Endodermal cell (in vitro differentiated cells): Measurements from ENCODE around the gene CES2. TPM values are rescaled to one million over a fixed set of nuclear protein-coding genes. Genes with fewer than 3 reads are reported as not detected.
A peak's percentile ranks its signal among the peaks of the same experiment; 100 is the strongest.
"Not testable (repeated sequence)": the region's sequence is repeated elsewhere in the genome, so short reads cannot be mapped to it uniquely, and the experiment has no call there.

Experiments
- DNase-seq: peaks from one replicate; pipeline ENCODE4 v3.0.0-alpha.2; 2017
- H3K27ac ChIP-seq: 2 replicates; pipeline ENCODE4 v1.5.1; 2013; ENCODE audit warnings: mild to moderate bottlenecking, low read depth, low read length, moderate library complexity
- H3K27me3 ChIP-seq: 2 replicates; pipeline ENCODE4 v1.6.1; 2013; ENCODE audit warnings: mild to moderate bottlenecking, low read length, moderate library complexity; ENCODE audit not compliant: insufficient read depth, control insufficient read depth, poor library complexity, severe bottlenecking
- H3K36me3 ChIP-seq: 2 replicates; pipeline ENCODE4 v1.7.0; 2013; ENCODE audit warnings: mild to moderate bottlenecking, low read length, moderate library complexity; ENCODE audit not compliant: control insufficient read depth, insufficient read depth
- H3K4me1 ChIP-seq: one replicate; pipeline ENCODE4 v1.7.0; 2013; ENCODE audit warnings: low read length; ENCODE audit not compliant: control insufficient read depth, insufficient read depth
- H3K4me3 ChIP-seq: 2 replicates; pipeline ENCODE4 v1.5.1; 2013; ENCODE audit warnings: mild to moderate bottlenecking, low read length, moderate library complexity
- H3K9ac ChIP-seq: 2 replicates; pipeline ENCODE4 v1.6.1; 2013; ENCODE audit warnings: mild to moderate bottlenecking, low read length, moderate library complexity; ENCODE audit not compliant: poor library complexity, severe bottlenecking; ENCODE audit errors: extremely low read depth
- H3K9me3 ChIP-seq: 2 replicates; pipeline ENCODE4 v1.6.1; 2013; ENCODE audit warnings: mild to moderate bottlenecking, low read length, moderate library complexity; ENCODE audit not compliant: control insufficient read depth
- H3K27ac Mint-ChIP-seq: 2 replicates; pipeline ENCODE4 v1.8.0; 2020; ENCODE audit warnings: mixed read lengths
- H3K27me3 Mint-ChIP-seq: 2 replicates; pipeline ENCODE4 v1.8.0; 2021; ENCODE audit warnings: mild to moderate bottlenecking, mixed read lengths; ENCODE audit not compliant: insufficient read depth
- H3K36me3 Mint-ChIP-seq: 2 replicates; pipeline ENCODE4 v1.8.0; 2020; ENCODE audit warnings: low read depth, mixed read lengths
- H3K4me1 Mint-ChIP-seq: 2 replicates; pipeline ENCODE4 v1.8.0; 2020; ENCODE audit warnings: mixed read lengths
- H3K4me3 Mint-ChIP-seq: 2 replicates; pipeline ENCODE4 v1.8.0; 2020; ENCODE audit warnings: mild to moderate bottlenecking, moderate library complexity, mixed read lengths
- H3K9me3 Mint-ChIP-seq: 2 replicates; pipeline ENCODE4 v1.8.0; 2020; ENCODE audit warnings: mild to moderate bottlenecking, mixed read lengths
- CTCF ChIP-seq: fragments of 200-600 bp; sonication (generic); conservative IDR thresholded peaks from 2 replicates; pipeline ENCODE4 v1.5.0; 2021; ENCODE audit warnings: antibody characterized with exemption, mild to moderate bottlenecking
- WGBS, 2 experiments: methylation state at CpG; one replicate each; pipeline versions ENCODE4 v1.1.5 to v1.1.7; 2013; ENCODE audit warnings: missing lambda C conversion rate in 2 of 2, mixed read lengths in 1 of 2; ENCODE audit not compliant: insufficient coverage in 1 of 2, insufficient read length in 1 of 2; 5-methylcytosine and 5-hydroxymethylcytosine counted together
- total RNA-seq, 2 donors: library from RNA; stranded (reverse); fragmentation: NEBNext Ultra II Directional in 1 of 2; extraction: Animal tissue kit (Norgen Biotek cat#: 25700) in 1 of 2; gene quantifications; 2 replicates in 1 of 2; 3 replicates in 1 of 2; pipeline ENCODE4 v1.2.1, GENCODE V29; 2021

CES2 gene
- total RNA-seq, 2 donors from 2014 or later = 28.7 to 36.8 TPM

GRCh38 chr16:66894948-66895688 lies 40.2 kb upstream of the CES2 start:
- Mint-ChIP-seq H3K9me3 (no peaks in the 10 kb centered on the region), H3K36me3 (no peaks in the 10 kb centered on the region), H3K4me3 (no peak overlapping the region), H3K4me1 (peaks cover 11% of the 10 kb centered on the region), H3K27me3 (peaks cover under 1% of the 10 kb centered on the region), H3K27ac (no peak overlapping the region)
- Histone ChIP-seq H3K4me3 (no peak overlapping the region), H3K27me3 (no peaks in the 10 kb centered on the region), H3K36me3 (peaks cover 5% of the 10 kb centered on the region), H3K4me1 (peaks cover 6% of the 10 kb centered on the region), H3K9ac (no peak overlapping the region), H3K27ac (no peak overlapping the region), H3K9me3 (no peaks in the 10 kb centered on the region)
- peak; percentile 92 for TF ChIP-seq CTCF
- DNase-seq = peak; percentile 89
- 71 to 86% methylated on average over 5 to 11 of the region's 11 CpGs for WGBS, 2 experiments

DNA sequence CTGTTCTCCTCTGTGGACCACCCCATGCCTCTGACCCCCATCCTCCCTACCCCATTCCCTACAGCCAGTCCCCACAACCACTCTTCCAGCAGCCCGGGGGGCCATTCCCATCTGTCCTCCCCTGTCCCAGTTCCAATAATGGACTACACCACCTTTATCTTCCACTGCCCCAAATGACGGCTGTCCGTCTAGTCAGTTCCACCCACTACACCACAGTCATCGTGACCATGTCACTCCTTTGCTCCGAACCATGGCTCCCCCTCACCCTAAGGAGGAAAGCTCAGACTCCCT lies 39.7 kb upstream of the CES2 start:
- TF ChIP-seq CTCF = no peak
- no peak overlapping the region for H3K27ac ChIP-seq
- H3K27ac Mint-ChIP-seq = peak overlapping the region; percentile 10

DNA sequence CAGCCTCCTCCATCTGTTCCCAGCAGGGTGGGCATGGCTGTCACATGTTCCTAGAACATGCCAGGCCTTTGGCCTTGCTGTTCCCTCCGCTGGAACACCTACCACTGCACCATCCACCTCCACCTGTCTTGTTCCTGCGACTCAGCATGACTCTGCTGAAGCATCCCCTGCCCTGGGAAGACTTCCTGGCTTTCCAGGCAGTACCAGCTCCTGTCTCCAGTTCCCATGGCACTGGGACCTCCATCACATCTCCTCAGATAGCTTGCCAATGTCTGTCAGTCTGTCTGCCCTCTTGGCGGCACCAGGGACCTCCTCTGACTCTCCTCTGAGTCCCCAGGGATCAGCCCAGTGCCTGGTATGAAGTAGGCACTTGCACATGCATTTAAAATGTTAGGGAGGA lies 39.3 kb upstream of the CES2 start:
- Mint-ChIP-seq H3K4me1 (peaks cover 15% of the 10 kb centered on the region), H3K36me3 (no peaks in the 10 kb centered on the region), H3K4me3 (no peak overlapping the region), H3K9me3 (no peaks in the 10 kb centered on the region), H3K27ac (peak overlapping the region; percentile 10), H3K27me3 (peaks cover 7% of the 10 kb centered on the region)
- no peak for DNase-seq
- Histone ChIP-seq H3K9ac (no peak overlapping the region), H3K36me3 (peaks cover 5% of the 10 kb centered on the region), H3K9me3 (no peaks in the 10 kb centered on the region), H3K27ac (no peak overlapping the region), H3K4me1 (peaks cover 10% of the 10 kb centered on the region), H3K4me3 (no peak overlapping the region), H3K27me3 (no peaks in the 10 kb centered on the region)
- WGBS, 2 experiments = 89 to 100% methylated on average over 1 to 3 of the region's 3 CpGs
- TF ChIP-seq CTCF = no peak

More for the DNA sequence above, 39.7 kb upstream of the CES2 start:
- H3K4me3 ChIP-seq = no peak overlapping the region
- no peaks in the 10 kb centered on the region for H3K27me3 ChIP-seq
- DNase-seq = no peak
- Mint-ChIP-seq H3K4me3 (no peak overlapping the region), H3K27me3 (peaks cover 4% of the 10 kb centered on the region), H3K4me1 (peaks cover 15% of the 10 kb centered on the region), H3K9me3 (no peaks in the 10 kb centered on the region), H3K36me3 (no peaks in the 10 kb centered on the region)
- peaks cover 5% of the 10 kb centered on the region for H3K36me3 ChIP-seq
- H3K9me3 ChIP-seq = no peaks in the 10 kb centered on the region
- WGBS, 2 experiments = 94 to 100% methylated on average over 4 to 5 of the region's 5 CpGs
- peaks cover 10% of the 10 kb centered on the region for H3K4me1 ChIP-seq
- H3K9ac ChIP-seq = no peak overlapping the region

- H3K36me3 Mint-ChIP-seq, H3K9ac ChIP-seq, H3K36me3 ChIP-seq, H3K27ac ChIP-seq, H3K4me1 ChIP-seq, DNase-seq, H3K27me3 ChIP-seq, H3K27ac Mint-ChIP-seq, H3K4me3 Mint-ChIP-seq, H3K27me3 Mint-ChIP-seq, H3K9me3 ChIP-seq, H3K4me3 ChIP-seq, H3K9me3 Mint-ChIP-seq: not testable (repeated sequence)
- peaks cover 15% of the 10 kb centered on the region for H3K4me1 Mint-ChIP-seq
- 64 to 75% methylated on average over 3 to 5 of the region's 5 CpGs for WGBS, 2 experiments
Measured at GRCh38 chr16:66896682-66897081, 38.6 kb upstream of the CES2 start.
